Esophagus muscularis mucosa (tissue), 4 donors: ENCODE measurements around the gene ERI3. TPM values are rescaled to one million over a fixed set of nuclear protein-coding genes. Genes with fewer than 3 reads are reported as not detected.

Experiments used
- DNase-seq: peaks from one replicate; pipeline ENCODE4 v3.0.0-alpha.2; 2017; ENCODE audit errors: extremely low spot score
- H3K27ac ChIP-seq, 4 donors: fragments of 200-600 bp; sonication (generic); replicated peaks in 1 of 4; 1 replicate in 3 of 4; 2 replicates in 1 of 4; pipeline ENCODE4 v1.5.1; 2016 to 2019; ENCODE audit warnings: mild to moderate bottlenecking in 1 of 4
- H3K27me3 ChIP-seq, 4 donors: fragments of 200-600 bp; sonication (generic); one replicate each; pipeline versions ENCODE4 v1.5.1 to v1.6.0; 2016 to 2019
- H3K36me3 ChIP-seq, 4 donors: fragments of 200-600 bp; sonication (generic); one replicate each; pipeline ENCODE4 v1.5.1; 2016 to 2019
- H3K4me1 ChIP-seq, 4 donors: fragments of 200-600 bp; sonication (generic); one replicate each; pipeline ENCODE4 v1.5.1; 2016 to 2019
- H3K4me3 ChIP-seq, 4 donors: fragments of 200-600 bp; sonication (generic); 1 replicate in 2 of 4; 2 replicates in 2 of 4; pipeline ENCODE4 v1.5.1; 2016 to 2019; ENCODE audit warnings: mild to moderate bottlenecking in 4 of 4, moderate library complexity in 1 of 4
- H3K9me3 ChIP-seq, 4 donors: fragments of 200-600 bp; sonication (generic); 1 replicate in 3 of 4; 2 replicates in 1 of 4; pipeline ENCODE4 v1.5.1; 2016 to 2019
- CTCF ChIP-seq, 3 experiments: fragments of 200-600 bp in 2 of 3; fragments of 450-650 bp in 1 of 3; sonication (generic) in 2 of 3; IDR thresholded peaks; one replicate each; pipeline ENCODE4 v1.5.1; 2017 to 2019; ENCODE audit warnings: antibody characterized with exemption in 3 of 3, mild to moderate bottlenecking in 2 of 3, moderate library complexity in 1 of 3
- EP300 ChIP-seq: sonication (generic); formaldehyde crosslinking; IDR thresholded peaks from one replicate; pipeline ENCODE4 v1.6.1; 2017; ENCODE audit warnings: antibody characterized with exemption
- POLR2A ChIP-seq: fragments of 450-650 bp; IDR thresholded peaks from one replicate; pipeline ENCODE4 v1.6.1; 2017; ENCODE audit warnings: antibody characterized with exemption, moderate library complexity, mild to moderate bottlenecking, low read depth
- POLR2AphosphoS5 ChIP-seq, 2 donors: sonication (generic); formaldehyde crosslinking; IDR thresholded peaks; one replicate each; pipeline ENCODE4 v1.6.1; 2017; ENCODE audit warnings: antibody characterized with exemption in 2 of 2
- WGBS: methylation state at CpG from one replicate; pipeline ENCODE4 v1.1.5; 2018; 5-methylcytosine and 5-hydroxymethylcytosine counted together
- intact Hi-C: fragments of 100-400 bp; cut with DNase I; formaldehyde crosslinking; loops from one replicate; pipeline ENCODE4 v1.15.1; 2023
- total RNA-seq, 4 donors: library from RNA; depleted of rRNA; stranded (reverse); fragments of >200 nt; gene quantifications; one replicate each; pipeline versions ENCODE4 v1.1.0 to v1.2.1, GENCODE V29; 2016

Gene ERI3
- total RNA-seq, 4 donors from 2014 or later, result 40.4 to 56.6 (median 47.0) TPM

DNA sequence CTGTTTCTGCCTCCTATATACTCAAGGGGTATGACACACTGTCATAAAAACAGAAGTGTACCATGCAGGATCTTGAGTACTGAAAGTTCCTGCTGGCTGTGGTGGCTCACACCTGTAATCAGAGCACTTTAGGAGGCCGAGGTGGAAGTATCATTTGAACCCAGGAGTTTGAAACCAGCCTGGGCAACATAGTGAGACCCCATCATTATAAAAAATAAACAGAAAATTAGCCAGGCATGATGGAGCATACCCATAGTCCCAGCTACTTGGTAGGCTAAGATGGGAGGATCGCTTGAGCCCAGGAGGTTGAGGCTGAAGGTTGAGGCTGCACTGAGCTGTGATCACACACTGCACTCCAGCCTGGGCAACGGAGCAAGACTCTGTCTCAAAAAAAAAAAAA is 20.1 kb downstream of the ERI3 start:
- no peaks in the 10 kb centered on the region for H3K27me3 ChIP-seq
- intact Hi-C loops, result no loop called here
- peaks cover 0 to 73% (median 53%) of the 10 kb centered on the region in 4 donors for H3K36me3 ChIP-seq
- no peaks in the 10 kb centered on the region for H3K9me3 ChIP-seq
- no peaks in the 10 kb centered on the region for H3K4me1 ChIP-seq
- 100% methylated on average over 3 of the region's 3 CpGs for WGBS
- no peak overlapping the region for H3K27ac ChIP-seq
- DNase-seq, result no peak
- no peak for TF ChIP-seq EP300
- no peak for TF ChIP-seq POLR2A
- TF ChIP-seq CTCF (IDR thresholded peaks at IDR 0.05), result no peak
- TF ChIP-seq POLR2AphosphoS5 (IDR thresholded peaks at IDR 0.05), result no peak
- no peak overlapping the region for H3K4me3 ChIP-seq

GRCh38 chr1:44333376-44333775 is 21.7 kb downstream of the ERI3 start:
- no peak for TF ChIP-seq POLR2A
- no peak for TF ChIP-seq CTCF (IDR thresholded peaks at IDR 0.05)
- no peak for TF ChIP-seq POLR2AphosphoS5 (IDR thresholded peaks at IDR 0.05)
- no peak for TF ChIP-seq EP300
- H3K4me3 ChIP-seq, result no peak overlapping the region
- DNase-seq, result no peak
- no peaks in the 10 kb centered on the region for H3K27me3 ChIP-seq
- H3K9me3 ChIP-seq, result no peaks in the 10 kb centered on the region
- peaks cover 8 to 10% (median 9%) of the 10 kb centered on the region in 4 donors for H3K4me1 ChIP-seq
- WGBS, result 89% methylated on average over 6 of the region's 6 CpGs
- intact Hi-C loops, result no loop called here
- no peak overlapping the region for H3K27ac ChIP-seq
- peaks cover 0 to 67% (median 45%) of the 10 kb centered on the region in 4 donors for H3K36me3 ChIP-seq

GRCh38 chr1:44332505-44332904 is 22.6 kb downstream of the ERI3 start:
- Histone ChIP-seq H3K27ac (no peak overlapping the region), H3K9me3 (no peaks in the 10 kb centered on the region), H3K4me1 (peaks cover 17 to 19% (median 18%) of the 10 kb centered on the region in 4 donors), H3K27me3 (no peaks in the 10 kb centered on the region), H3K36me3 (peaks cover 0 to 58% (median 37%) of the 10 kb centered on the region in 4 donors), H3K4me3 (no peak overlapping the region)
- no peak for DNase-seq
- TF ChIP-seq POLR2A (no peak), CTCF (IDR thresholded peaks at IDR 0.05) (no peak), EP300 (no peak), POLR2AphosphoS5 (IDR thresholded peaks at IDR 0.05) (no peak)
- WGBS, result 97% methylated on average over 9 of the region's 9 CpGs
- intact Hi-C loops, result no loop called here

- Histone ChIP-seq H3K4me3 (no peak overlapping the region), H3K27ac (no peak overlapping the region), H3K4me1 (peaks cover 20 to 23% (median 22%) of the 10 kb centered on the region in 4 donors), H3K9me3 (no peaks in the 10 kb centered on the region), H3K36me3 (peaks cover 0 to 44% (median 24%) of the 10 kb centered on the region in 4 donors), H3K27me3 (no peaks in the 10 kb centered on the region)
- no peak for DNase-seq
- TF ChIP-seq CTCF (IDR thresholded peaks at IDR 0.05), result no peak
- 100% methylated on average over 2 of the region's 2 CpGs for whole genome bisulfite sequencing
- intact Hi-C loops, result no loop called here
Measured at GRCh38 chr1:44330935-44331334, 24.1 kb downstream of the ERI3 start.

GRCh38 chr1:44328671-44329416 is 26.2 kb downstream of the ERI3 start:
- intact Hi-C loops, result no loop called here
- Histone ChIP-seq H3K4me1 (peaks cover 20 to 23% (median 22%) of the 10 kb centered on the region in 4 donors), H3K36me3 (peaks cover 0 to 33% (median 11%) of the 10 kb centered on the region in 4 donors), H3K27me3 (no peaks in the 10 kb centered on the region), H3K9me3 (no peaks in the 10 kb centered on the region), H3K4me3 (no peak overlapping the region), H3K27ac (peak overlapping the region; percentile 16 to 62 (median 28))
- TF ChIP-seq CTCF (IDR thresholded peaks at IDR 0.05) (no peak), POLR2AphosphoS5 (IDR thresholded peaks at IDR 0.05) (no peak), POLR2A (no peak), EP300 (no peak)
- no peak for DNase-seq
- WGBS, result 90% methylated on average over 5 of the region's 5 CpGs
